Fibroblast of skin of right biceps (primary cell): ENCODE measurements around the gene SPAG17.
A peak's percentile ranks its signal among the peaks of the same experiment; 100 is the strongest.

ENCODE experiments used
- DNase-seq: peaks from one replicate; pipeline ENCODE4 v3.0.0-alpha.2; 2013

Gene SPAG17

GRCh38 chr1:118159569-118159968 is 25.5 kb downstream of the SPAG17 start:
- DNase-seq, result peak; percentile 45

GRCh38 chr1:118158924-118159323 is 26.1 kb downstream of the SPAG17 start:
- peak; percentile 96 for DNase-seq

GRCh38 chr1:118157506-118157905 is 27.5 kb downstream of the SPAG17 start:
- no peak for DNase-seq

GRCh38 chr1:118155106-118155505 is 29.9 kb downstream of the SPAG17 start:
- DNase-seq, result no peak

- DNase-seq, result peak; percentile 57
Measured at GRCh38 chr1:118154220-118154619, 30.8 kb downstream of the SPAG17 start.

GRCh38 chr1:118151312-118151937 is 33.6 kb downstream of the SPAG17 start:
- peak; percentile 66 for DNase-seq

GRCh38 chr1:118149799-118150198 is 35.2 kb downstream of the SPAG17 start:
- no peak for DNase-seq

- peak; percentile 60 for DNase-seq
Measured at GRCh38 chr1:118148034-118148433, 37.0 kb downstream of the SPAG17 start.

- DNase-seq, result peak; percentile 89
Measured at GRCh38 chr1:118147522-118147921, 37.5 kb downstream of the SPAG17 start.

- peak; percentile 54 for DNase-seq
Measured at GRCh38 chr1:118145721-118146120, 39.3 kb downstream of the SPAG17 start.

- DNase-seq, result peak; percentile 48
Measured at GRCh38 chr1:118144684-118145083, 40.3 kb downstream of the SPAG17 start.

GRCh38 chr1:118143831-118144230 is 41.2 kb downstream of the SPAG17 start:
- DNase-seq, result peak; percentile 52

- peak; percentile 42 for DNase-seq
Measured at GRCh38 chr1:118143121-118143520, 41.9 kb downstream of the SPAG17 start.

GRCh38 chr1:118142546-118142945 is 42.5 kb downstream of the SPAG17 start:
- no peak for DNase-seq

GRCh38 chr1:118137900-118138299 is 47.1 kb downstream of the SPAG17 start:
- no peak for DNase-seq

GRCh38 chr1:118136187-118136941 is 48.7 kb downstream of the SPAG17 start:
- peak; percentile 94 for DNase-seq

GRCh38 chr1:118132000-118132399 is 53.0 kb downstream of the SPAG17 start:
- DNase-seq, result no peak

GRCh38 chr1:118128761-118129160 is 56.3 kb downstream of the SPAG17 start:
- DNase-seq, result no peak

- no peak for DNase-seq
Measured at GRCh38 chr1:118124064-118124463, 61.0 kb downstream of the SPAG17 start.

- peak; percentile 60 for DNase-seq
Measured at GRCh38 chr1:118123116-118123839, 61.8 kb downstream of the SPAG17 start.

GRCh38 chr1:118122234-118123004 is 62.6 kb downstream of the SPAG17 start:
- peak; percentile 80 for DNase-seq

GRCh38 chr1:118118873-118119463 is 66.1 kb downstream of the SPAG17 start:
- no peak for DNase-seq

GRCh38 chr1:118118469-118118868 is 66.6 kb downstream of the SPAG17 start:
- no peak for DNase-seq
